Suppressor macrophage (primary cell): ENCODE data around the gene FYN.

Experiments used
- DNase-seq, 4 experiments: peaks; one replicate each; pipeline ENCODE4 v3.0.0-alpha.2; 2020 to 2022

The FYN gene

DNA sequence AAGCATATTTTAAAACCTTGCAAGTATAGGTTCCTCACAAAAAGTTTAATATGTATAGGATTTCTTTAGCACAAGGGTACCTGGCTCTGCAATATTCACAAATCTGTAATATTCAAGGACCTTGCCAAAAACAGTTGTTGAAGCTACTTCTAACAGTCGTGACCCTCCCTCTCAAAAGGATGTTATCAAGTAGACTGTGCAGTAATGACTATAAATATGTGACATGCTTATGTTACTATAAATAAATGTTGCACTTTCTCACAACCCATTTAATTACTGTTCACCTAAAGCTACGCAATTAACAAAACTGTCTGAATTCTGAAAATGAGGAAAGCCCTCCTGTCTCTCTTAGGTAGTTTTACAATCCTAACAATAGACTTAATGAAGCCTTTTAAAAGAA lies 41.8 kb downstream of the FYN start:
- DNase-seq, result no peak

DNA sequence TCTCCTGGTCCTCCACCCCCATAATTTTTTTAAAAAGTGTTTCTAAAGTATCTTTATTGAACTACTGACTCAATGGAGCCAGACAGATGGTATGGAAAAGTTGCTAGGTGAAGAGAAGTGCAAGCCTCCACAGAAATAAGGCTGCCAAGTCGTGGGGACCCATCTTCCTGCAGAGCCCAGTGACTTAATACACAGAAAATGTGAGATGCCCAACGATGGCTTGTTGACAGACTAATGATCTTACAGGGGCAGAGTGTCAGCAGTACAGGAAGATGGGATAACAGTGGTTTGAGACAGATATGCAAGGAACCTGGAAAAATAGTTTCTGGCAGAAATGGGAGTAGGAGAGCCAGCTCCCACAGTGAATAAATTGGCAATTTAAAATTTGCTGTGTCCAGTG lies 43.3 kb downstream of the FYN start:
- no peak for DNase-seq

DNA sequence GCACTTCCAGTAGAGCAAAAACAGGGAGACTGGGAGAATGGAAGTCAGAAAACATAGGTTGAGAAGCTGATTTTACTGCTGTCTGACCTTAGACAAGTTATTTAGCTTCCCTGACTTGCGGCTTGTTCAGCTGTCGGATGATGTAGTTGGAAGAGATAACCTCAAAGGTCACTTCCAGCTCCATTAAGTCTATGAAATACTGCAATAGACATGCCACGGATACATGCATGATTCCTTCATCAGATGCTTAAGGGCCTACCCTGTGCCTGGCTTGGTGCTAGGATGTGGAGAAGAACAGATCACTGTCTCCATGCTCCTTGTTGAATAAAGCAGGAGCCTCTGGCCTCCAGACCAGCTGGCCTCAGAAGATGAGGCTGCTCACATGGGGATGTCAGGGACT lies 43.7 kb downstream of the FYN start:
- DNase-seq, result no peak

DNA sequence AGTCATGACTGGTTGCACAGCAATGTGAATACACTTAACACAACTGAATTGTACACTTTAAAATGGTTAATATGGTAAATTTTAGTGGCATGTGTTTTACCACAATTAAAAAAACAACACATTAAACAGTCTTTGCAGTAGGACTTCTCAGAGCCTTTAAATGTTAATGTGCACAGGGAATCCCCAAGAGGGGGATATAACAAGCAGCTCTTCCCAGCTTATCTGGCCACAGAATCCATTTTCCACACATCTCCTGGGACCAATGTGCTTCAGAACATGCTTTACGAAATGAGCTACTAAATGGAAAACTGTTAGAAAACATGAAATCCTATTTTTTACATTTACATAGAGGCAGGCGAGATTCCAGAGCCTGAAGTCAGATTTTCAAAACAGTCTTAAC lies 44.4 kb downstream of the FYN start:
- no peak for DNase-seq

DNA sequence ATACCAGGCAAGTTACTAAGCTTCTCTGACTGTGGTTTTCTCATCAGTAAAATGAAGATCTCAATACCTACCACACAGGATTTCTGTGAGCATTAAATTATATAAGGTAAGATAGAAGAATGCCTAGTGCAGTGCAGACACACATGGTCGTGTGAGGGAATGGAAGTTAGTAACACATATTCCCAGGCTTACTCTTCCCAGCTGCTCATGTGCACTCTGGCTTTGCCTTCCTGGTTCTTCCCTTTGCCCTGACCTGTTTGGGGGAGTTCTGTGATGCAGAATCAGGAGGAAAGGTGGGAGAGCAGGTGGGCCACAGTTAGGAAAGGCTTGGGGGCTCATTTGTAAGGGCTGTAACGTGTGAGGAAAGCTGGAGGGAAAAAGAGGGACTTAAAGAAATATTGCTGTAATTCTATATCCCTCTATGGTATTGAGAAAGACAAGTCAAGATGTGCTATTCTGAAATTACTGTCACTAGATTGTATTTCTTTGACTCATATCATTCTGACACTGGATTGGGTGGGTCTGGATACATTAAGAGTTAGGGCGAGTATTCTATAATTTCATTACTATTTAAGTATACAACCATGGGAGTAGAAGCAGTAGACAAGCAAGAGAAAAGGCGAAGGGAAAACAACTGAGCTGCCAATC lies 47.7 kb downstream of the FYN start:
- no peak for DNase-seq

DNA sequence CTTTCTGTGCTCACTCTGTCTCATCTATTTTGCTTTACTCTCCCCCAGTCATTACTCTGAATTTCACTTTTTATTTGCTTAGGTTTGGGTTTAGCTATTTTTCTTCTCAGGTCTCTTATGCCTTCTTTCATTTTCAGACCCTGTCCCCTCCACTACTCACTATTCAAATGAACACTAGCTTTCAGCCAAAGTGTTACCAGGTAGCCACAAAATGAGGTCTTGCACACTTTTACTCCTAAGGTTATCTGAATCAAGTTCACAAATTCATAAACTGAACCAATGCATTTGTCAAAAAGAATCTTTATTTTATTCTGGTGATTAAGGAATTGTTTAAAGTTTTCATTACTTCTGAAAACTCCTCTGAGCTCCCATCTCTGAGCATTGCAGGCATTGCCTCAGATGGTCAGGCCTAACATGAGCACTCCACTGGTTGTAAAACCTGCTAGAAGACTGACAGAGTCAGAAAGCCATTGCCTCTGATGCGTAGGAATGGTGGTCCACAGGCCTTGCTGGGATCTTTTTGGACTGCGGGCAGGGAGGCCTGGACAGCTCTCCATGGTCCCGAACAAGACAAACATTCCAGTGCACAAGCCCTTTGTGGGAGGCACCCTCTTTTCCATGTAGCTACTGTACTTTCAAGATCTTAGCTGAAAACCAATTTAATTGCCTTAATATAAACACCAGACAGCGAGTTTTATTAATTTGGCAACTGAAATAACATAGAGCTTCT lies 48.5 kb downstream of the FYN start:
- no peak for DNase-seq

DNA sequence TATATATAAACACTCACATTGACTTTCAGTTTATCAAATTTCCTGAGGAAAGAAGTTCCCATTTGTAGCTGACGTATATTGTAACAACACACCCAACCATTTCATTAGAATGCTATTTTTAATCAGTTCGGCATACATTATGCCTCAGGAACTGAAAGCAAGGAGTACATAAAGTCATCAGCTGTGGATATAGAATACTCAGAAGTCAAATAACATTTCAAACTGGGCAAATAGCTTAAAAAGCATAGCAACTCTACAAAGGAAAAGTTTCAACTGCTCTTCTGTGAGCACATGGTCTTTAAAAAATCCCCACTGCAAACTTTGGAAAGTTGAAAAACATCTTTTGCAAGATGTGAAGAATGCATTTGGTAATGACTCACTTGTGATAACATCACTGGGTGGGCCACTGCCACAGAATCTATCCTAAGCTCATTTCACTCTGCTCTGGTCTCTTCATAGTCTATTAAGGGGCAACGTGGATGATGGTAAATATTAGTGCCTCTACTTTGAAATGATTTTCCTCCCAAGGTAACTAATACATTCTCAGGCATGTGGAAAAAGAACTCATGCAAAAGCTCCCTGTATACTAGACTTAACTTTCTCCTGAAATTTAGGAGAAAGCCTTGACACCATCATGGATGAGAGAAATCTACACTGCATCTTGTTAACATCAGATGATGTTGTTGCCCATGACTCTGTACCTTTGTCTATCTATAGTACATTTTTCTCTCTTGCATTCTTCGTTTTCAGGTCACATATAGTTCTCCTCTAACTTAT lies 49.2 kb downstream of the FYN start:
- peak in 2 of 4 experiments; percentile 53 to 64 for DNase-seq

DNA sequence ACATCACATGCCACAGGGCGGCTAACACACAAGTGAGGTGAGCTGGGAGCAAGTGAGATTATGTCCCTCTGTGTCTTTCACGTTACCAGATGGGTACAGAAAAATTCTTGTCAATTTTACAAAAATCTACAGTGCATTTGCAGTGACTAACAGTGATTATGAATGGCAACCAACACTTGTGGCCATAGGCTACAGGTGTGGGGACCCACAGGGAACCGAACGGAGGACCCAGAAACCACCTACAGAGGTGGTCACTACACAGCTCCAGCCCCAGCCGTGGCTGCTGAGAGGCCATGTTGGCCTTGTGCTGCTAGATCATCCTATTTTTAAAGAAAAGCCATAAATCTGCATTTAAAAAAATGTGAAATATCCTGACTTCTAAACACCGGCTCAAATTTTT lies 50.2 kb downstream of the FYN start:
- no peak for DNase-seq

DNA sequence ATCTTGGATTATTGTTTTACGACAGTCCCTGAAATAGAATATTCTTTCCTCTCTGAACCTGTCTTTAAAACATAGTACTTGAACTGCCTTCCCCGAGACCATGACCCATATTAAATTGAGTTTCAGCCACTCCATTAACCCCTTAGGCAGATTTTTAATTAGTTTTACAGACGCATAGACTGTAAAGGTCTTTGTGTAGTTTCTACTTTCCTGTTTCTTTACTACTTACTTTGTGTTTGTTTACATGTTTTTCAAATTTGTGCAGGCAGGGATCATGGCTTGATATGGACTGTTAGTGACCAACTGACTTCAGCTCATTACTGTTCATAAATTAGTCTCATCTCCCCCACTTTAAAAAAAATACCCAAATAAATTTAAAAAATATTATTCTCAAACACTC lies 53.8 kb downstream of the FYN start:
- no peak for DNase-seq

DNA sequence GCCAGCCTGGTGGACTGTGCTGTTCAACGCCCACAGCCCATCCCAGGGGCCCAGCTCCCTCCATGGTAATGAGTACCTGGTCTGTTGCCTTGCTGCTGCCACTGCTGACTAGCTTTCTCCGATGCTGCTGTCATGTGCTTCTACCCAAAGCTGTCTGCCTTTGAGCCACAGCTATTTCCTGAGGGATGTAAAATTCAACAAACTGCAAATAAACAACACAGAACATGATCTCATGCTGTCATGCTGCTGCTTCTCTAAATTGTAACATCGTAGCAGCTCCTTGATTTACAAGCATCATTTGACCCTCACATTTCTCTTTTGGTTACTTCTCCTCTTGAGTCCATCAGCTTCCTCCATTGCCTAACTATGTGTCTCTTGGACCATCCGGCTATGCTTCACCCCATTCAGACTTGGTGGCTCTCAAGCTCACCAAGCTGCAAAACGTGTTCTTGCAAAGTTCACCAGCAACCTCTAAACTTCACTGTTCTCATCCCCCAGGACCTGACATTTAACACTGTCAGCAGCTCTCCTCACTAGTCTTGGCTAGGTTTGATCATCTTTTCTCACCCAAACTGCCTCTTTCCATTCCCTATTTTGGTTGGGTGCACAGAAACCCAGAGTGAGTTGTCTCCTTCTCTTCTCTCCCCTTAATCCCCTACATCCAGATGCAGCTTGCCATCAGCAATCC lies 54.6 kb downstream of the FYN start:
- peak; percentile 50 to 82 (median 71) for DNase-seq

DNA sequence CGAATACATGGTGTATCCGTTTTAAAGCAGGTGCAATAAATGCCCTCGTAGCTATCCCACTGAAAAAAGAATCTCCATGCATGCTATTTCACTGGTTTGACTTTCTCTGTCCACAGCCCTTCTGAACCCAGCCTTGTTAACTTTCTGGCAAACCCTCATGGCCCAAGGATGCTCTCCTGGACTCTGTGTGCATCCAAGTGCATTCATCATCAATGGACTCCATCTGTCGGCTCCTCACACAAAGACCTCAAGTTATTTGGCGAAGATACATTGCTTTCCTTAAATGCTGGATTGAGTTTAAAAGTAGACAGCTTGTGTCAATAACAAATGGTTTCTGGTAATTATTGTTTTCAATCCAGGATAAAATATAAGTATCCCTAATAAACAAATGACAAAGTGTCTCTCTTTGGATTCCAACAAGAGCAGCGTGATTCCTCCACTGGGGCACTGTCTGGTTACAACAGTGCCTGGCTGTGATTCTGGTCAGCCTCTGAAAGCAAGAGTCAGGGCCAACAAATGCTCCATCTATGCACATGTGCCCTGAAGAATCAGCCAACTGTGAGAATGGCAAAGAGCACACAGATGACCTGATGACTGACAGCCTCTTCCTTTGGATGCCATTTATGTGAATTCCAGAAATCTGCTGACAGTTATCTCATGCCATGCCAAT lies 55.7 kb downstream of the FYN start:
- no peak for DNase-seq

DNA sequence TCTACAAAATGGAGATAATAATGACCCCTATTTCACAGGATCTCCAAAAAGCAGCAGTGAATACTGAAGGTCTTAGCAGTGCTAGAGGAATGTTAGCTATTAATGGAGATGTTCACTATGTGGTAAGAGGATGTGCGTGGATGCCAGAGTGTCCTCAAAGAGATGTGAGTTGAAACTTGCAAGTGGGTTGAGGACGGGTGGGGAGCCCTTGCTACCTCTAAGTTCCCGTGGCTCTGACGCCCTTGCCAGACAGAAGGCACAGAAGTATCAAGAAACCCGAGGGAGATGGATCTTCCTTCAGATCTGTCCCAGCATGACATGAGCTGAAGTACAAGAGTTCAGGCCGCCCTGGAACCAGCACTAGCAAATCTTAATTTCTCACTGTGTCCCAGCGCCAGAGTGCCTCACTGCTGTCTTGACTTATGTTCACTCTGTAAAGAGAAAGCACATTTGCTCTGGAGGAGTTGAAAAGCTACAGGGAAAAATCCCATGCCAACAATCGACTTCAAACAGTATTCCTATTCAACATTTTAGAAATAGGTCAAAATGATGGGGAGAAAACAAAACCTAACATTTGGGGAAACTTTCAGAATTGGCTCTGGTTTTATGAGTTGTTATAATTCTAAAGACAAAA lies 59.5 kb downstream of the FYN start:
- no peak for DNase-seq

DNA sequence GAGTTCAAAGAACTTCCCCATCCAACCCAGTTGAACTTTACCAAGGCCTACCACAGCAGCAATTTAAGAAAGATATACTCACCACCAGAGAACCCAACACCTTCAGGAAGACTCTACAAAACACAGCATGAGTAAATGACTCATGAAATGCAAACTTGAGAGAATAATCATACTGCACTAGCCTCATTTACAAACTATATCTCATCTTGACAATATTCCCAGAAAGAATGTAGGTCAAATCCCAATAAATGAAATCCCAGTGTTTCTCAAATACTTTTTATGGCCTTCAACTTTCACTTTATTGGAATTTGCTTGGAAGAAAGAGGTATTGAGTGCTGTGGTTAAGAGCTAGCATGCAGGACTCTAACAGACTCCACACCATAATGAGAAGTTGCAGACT lies 60.0 kb downstream of the FYN start:
- DNase-seq, result peak in 2 of 4 experiments; percentile 24 to 33

DNA sequence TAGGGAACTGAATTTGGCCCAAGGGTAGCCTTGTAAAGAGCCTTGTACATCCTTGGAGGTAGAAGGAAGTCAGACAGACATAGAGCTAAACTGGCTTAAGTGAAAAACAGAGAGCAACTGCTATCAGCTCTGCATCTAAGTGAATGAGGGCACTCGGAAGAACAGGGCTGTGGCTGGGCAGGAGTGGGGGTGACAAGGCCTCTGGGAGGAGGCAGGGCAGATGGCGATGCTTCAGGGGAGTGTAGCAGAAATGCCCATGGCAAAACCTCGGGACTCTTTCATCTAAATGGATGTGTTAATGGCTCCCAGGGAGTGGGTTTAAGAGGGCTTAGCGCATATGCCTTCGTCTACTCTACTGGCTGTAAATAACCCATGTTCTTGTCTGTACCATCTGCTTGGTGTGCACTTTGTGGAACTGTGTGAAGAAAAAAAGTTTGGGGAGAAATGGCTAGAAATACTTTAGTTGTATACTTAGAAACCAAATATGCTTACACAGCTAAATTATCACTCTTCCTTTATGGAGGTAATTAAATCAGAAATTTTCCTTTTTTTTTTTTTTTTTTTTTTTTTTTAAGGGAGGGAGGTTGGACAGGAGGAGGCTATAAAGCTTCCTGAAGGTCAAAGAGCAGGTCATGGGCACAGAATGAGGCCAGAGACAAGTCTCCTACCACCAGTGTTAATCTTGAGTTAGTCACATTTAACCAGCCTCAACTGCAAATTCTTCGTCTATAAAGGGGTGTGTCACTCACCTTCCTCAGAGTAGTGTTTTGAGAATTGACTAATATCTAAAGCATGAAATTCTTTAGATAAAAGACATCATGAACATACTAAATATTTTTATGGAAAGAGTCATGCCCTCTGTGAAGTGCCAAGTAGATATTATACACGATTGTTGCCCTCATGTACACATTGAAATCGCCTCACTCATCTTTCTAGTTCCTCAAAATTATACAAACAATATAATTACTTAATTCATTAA lies 60.9 kb downstream of the FYN start:
- DNase-seq, result no peak

DNA sequence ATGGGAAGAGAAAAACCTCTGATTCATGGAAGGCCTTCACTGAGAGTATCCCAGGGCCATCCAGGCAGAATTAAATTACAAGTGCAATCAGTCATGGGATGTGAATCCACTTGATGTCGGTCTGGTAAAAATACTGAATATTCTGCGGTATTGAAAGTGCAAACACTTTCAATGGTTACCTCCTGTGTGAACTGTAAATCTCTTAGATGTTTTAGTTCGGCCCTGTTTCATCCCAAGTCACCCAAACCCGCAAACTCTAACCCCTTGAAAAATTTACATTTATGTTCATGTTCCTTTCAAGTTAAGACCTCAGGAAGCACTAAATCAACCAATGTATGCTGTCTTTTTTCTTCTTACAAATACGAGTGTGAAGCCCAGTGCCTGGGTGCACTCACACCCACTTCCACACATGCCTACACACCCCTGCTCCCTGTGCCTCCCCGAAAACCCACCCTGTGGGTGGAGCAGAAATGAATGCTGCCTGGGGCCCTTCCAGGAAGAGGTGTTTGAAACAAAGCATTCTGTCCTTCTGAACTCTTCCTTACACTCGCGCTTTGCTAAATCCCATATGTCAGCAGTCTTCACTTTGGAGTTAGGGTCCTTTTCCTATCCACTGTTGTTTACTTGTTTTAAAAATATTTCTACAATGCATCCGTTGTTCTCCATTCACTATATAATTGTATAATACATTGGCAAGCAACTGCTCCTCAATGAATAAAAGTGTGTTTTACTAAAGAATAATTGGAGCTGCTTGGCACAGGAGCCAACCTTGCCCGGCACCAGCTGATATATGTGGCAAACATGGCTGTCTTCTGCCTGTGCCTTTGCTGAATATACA lies 62.7 kb downstream of the FYN start:
- DNase-seq, result no peak

DNA sequence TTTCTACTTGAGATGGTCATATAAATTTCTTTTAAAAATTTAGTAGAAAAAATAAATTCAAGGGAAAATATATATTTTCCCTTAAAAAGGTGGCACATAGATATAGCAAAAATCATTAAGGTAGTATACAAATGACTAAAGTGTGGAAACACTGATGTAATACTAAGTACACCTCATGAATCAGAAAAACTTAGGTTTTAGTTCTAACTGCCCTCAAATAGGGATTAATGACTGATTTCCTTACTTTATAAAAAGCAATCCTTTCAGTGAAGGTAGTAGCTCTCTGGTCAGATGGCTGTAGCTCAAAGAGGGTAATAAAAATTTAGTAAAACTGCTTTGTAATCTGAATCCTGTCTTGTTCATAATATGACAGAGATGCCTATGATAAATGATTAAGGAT lies 63.5 kb downstream of the FYN start:
- no peak for DNase-seq

DNA sequence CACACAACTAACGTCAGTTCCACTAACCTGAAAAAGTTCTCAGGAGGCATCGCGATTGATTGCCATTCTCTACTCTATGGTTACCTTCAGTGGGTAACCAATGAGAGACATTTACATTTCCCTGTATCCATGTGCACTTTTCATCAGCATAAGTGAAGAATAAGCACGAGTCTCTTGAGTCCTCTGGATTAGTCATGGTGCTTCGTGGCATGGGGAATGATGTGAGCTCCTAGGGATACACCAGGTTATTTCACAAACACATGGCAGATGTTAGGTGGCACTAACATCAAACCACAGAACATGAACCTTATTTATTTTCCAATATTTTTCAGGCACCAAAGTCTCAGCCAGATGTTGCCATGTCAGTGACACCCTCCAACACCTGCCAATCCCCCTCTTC lies 64.0 kb downstream of the FYN start:
- DNase-seq, result no peak

DNA sequence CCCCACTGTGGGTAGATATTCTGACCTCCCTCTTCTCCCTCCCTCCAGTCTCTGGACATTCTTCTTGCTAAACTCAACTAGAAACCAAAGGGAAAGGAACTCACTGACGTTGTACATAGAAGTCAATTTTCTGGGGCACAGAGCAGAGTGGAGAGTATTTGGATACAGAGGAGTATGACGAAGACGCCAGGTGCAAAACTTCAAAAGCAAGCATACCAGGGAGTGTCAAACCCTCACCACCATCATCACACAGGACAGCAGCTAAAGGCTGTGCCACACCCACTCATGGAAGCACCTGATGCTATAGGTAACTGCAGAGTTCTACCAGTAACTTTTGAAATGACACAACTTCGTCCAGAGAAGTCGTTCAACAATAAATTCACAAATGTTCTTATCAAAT lies 64.8 kb downstream of the FYN start:
- no peak for DNase-seq

DNA sequence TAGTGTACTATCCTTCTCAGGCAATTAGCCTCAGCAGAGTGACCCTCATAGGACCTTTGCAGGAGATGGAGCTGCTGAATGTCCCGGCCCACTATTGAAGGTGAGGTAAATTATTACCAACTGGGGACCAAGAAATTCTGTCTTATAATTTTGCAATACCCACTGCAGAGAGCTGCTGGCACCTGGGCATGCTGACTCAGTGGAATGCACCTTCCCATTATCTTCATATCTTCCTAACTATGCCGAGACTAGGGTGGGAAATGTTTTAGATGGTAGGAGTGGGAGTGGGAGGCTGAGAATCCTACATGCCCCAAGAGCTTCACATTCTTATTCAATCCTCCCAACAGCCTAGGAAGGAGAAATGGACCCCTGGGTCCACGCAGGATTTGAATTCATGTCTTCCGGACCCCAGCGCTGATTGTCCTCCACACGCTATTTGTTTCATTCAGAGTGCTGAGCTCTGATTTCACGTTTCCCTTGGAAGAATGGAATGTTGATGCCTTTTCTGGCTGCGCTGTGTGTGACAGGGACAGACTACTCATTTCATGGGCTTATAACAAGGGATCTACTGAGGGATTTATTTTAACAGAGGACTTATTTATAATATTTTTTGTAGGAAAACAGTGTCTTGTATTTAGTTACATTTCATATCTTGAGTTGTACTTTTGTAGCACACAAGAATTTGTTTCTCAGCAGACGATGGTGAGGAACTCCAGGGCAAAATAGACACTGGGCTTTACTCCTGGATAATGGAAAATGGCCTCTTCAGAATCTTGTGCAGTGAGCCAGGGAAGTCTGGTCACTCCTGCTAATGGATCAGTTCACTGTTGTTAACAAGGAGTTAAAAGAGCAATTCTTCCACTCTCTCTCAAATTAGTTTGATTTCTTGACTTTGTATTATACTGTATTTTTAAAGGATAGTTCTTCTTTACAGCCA lies 66.4 kb downstream of the FYN start:
- no peak for DNase-seq
